Panc1 (cell line): ENCODE measurements around the gene KIRREL3. TPM values are rescaled to one million over a fixed set of nuclear protein-coding genes. Genes with fewer than 3 reads are reported as not detected.

Experiments used
- ATAC-seq: fragments of 200-7000 bp; cut with Tn5 transposase; 2 replicates; pipeline ENCODE4 v1.9.1; 2020; ENCODE audit warnings: mild to moderate bottlenecking, moderate library complexity
- BruUV-seq: library from RNA; stranded (reverse); fragments of 400-500 nt; replicated peaks from 2 replicates; lab custom pipeline; 2021; lab: Mats Ljungman, UMichigan
- CTCF ChIA-PET: fragments of 300-600 bp; sonication (Branson Sonifier 250); formaldehyde crosslinking; loops from one replicate; lab custom pipeline; 2022; ENCODE audit warnings: antibody characterized with exemption; lab: Charles Lee
- POLR2A ChIA-PET: fragments of 300-600 bp; sonication (Branson Sonifier 250); formaldehyde crosslinking; loops from one replicate; lab custom pipeline; 2022; ENCODE audit warnings: antibody characterized with exemption; lab: Charles Lee
- DNase-seq: peaks from one replicate; pipeline ENCODE4 v3.0.0-alpha.2; 2010; ENCODE audit warnings: low read depth, low spot score
- H3K27ac ChIP-seq: 2 replicates; pipeline ENCODE4 v1.5.1; 2011; ENCODE audit warnings: mild to moderate bottlenecking, low read length, inconsistent platforms
- H3K27me3 ChIP-seq: fragments of 200-500 bp; sonication (Bioruptor generic); 2 replicates; pipeline ENCODE4 v1.6.0; 2014; ENCODE audit warnings: low read length, inconsistent platforms; ENCODE audit not compliant: control insufficient read depth, insufficient read depth
- H3K36me3 ChIP-seq: fragments of 200-500 bp; sonication (Bioruptor generic); 2 replicates; pipeline ENCODE4 v1.5.1; 2014; ENCODE audit warnings: inconsistent platforms, mild to moderate bottlenecking, low read length, moderate library complexity; ENCODE audit not compliant: control insufficient read depth, insufficient read depth
- H3K4me1 ChIP-seq: 2 replicates; pipeline ENCODE4 v1.5.1; 2011; ENCODE audit warnings: inconsistent platforms, mild to moderate bottlenecking, low read length, moderate library complexity; ENCODE audit not compliant: control insufficient read depth, insufficient read depth
- H3K4me3 ChIP-seq, 2 experiments: 2 replicates each; pipeline ENCODE4 v1.5.1; 2011 to 2012; ENCODE audit warnings: low read depth in 2 of 2, low read length in 2 of 2, mild to moderate bottlenecking in 2 of 2, inconsistent platforms in 1 of 2, moderate library complexity in 1 of 2
- H3K9me3 ChIP-seq: fragments of 200-500 bp; sonication (Bioruptor generic); 2 replicates; pipeline ENCODE4 v1.5.1; 2014; ENCODE audit warnings: low read depth, mild to moderate bottlenecking, inconsistent platforms, low read length, moderate library complexity; ENCODE audit not compliant: control insufficient read depth, insufficient read depth
- POLR2AphosphoS5 ChIP-seq: IDR thresholded peaks from 2 replicates; pipeline ENCODE4 v1.6.1; 2012; ENCODE audit warnings: mild to moderate bottlenecking, low read depth, low read length, moderate library complexity
- SIN3A ChIP-seq: IDR thresholded peaks from 2 replicates; pipeline ENCODE4 v1.6.1; 2012; ENCODE audit warnings: low read depth, mild to moderate bottlenecking, low read length, moderate library complexity, borderline replicate concordance; ENCODE audit not compliant: insufficient read depth
- TCF7L2 ChIP-seq: IDR thresholded peaks from 2 replicates; pipeline ENCODE4 v1.6.1; 2011; ENCODE audit warnings: mild to moderate bottlenecking, low read depth, low read length, inconsistent platforms
- in situ Hi-C: cut with HindIII; loops from 2 replicates; pipeline ENCODE4 v1.10.0; 2016; ENCODE audit warnings: low sequenced_read_pairs, low pct_unique_long_range_greater_than_20kb
- intact Hi-C: fragments of 100-400 bp; cut with micrococcal nuclease; formaldehyde crosslinking; loops from one replicate; pipeline ENCODE4 v1.10.0; 2022; ENCODE audit not compliant: unreplicated experiment
- total RNA-seq: library from RNA; stranded (reverse); gene quantifications from one replicate; pipeline ENCODE4 v1.2.1, GENCODE V29; 2021; ENCODE audit not compliant: unreplicated experiment
- TF ChIP-seq, protein P1 (sequence below): fragments of 450-650 bp; IDR thresholded peaks from 2 replicates; pipeline ENCODE4 v1.5.1; 2017; ENCODE audit warnings: mild to moderate bottlenecking
- TF ChIP-seq, protein P2 (sequence below), 2 experiments: IDR thresholded peaks; 2 replicates each; pipeline ENCODE4 v1.6.1; 2011 to 2012; ENCODE audit warnings: low read depth in 2 of 2, control low read depth in 1 of 2, low read length in 1 of 2, mild to moderate bottlenecking in 1 of 2, moderate library complexity in 1 of 2; ENCODE audit not compliant: insufficient read depth in 1 of 2

KIRREL3 gene
- total RNA-seq, 1 experiment from 2014 or later, result 0.36 TPM

DNA sequence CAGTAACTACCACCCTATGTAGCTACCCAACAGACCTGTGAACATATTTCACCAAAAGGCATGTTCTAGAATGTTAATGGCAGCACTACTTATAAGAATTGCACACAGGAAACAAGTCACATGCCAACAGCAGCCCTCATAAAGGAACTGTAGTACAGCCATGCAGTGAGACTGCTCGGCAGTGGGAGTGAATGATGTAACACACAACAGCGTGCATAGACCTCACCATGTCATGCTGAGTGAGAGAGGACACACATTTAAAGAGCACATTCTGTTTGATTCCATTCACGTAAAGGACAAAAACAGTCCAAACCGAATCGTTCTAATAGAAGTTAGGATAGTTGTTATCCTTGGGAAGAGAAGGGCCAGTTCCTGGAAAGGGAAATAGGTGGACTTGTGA is 27.2 kb upstream of the KIRREL3 start:
- in situ Hi-C loops, result no loop called here
- Histone ChIP-seq H3K4me3 (no peak overlapping the region), H3K36me3 (no peaks in the 10 kb centered on the region), H3K9me3 (no peaks in the 10 kb centered on the region), H3K27me3 (peaks cover 4% of the 10 kb centered on the region; the same call in 1 of the 2 replicates), H3K27ac (no peak overlapping the region), H3K4me1 (no peaks in the 10 kb centered on the region)
- ChIA-PET POLR2A (no interaction called here), CTCF (no interaction called here)
- BruUV-seq, result no TSS peak
- intact Hi-C loops, result no loop called here
- DNase-seq, result no peak
- no peak for ATAC-seq
- TF ChIP-seq POLR2AphosphoS5 (no peak), SIN3A (no peak), TCF7L2 (no peak)
- TF ChIP-seq, protein P1, sequence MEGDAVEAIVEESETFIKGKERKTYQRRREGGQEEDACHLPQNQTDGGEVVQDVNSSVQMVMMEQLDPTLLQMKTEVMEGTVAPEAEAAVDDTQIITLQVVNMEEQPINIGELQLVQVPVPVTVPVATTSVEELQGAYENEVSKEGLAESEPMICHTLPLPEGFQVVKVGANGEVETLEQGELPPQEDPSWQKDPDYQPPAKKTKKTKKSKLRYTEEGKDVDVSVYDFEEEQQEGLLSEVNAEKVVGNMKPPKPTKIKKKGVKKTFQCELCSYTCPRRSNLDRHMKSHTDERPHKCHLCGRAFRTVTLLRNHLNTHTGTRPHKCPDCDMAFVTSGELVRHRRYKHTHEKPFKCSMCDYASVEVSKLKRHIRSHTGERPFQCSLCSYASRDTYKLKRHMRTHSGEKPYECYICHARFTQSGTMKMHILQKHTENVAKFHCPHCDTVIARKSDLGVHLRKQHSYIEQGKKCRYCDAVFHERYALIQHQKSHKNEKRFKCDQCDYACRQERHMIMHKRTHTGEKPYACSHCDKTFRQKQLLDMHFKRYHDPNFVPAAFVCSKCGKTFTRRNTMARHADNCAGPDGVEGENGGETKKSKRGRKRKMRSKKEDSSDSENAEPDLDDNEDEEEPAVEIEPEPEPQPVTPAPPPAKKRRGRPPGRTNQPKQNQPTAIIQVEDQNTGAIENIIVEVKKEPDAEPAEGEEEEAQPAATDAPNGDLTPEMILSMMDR, result no peak
- TF ChIP-seq, protein P2, sequence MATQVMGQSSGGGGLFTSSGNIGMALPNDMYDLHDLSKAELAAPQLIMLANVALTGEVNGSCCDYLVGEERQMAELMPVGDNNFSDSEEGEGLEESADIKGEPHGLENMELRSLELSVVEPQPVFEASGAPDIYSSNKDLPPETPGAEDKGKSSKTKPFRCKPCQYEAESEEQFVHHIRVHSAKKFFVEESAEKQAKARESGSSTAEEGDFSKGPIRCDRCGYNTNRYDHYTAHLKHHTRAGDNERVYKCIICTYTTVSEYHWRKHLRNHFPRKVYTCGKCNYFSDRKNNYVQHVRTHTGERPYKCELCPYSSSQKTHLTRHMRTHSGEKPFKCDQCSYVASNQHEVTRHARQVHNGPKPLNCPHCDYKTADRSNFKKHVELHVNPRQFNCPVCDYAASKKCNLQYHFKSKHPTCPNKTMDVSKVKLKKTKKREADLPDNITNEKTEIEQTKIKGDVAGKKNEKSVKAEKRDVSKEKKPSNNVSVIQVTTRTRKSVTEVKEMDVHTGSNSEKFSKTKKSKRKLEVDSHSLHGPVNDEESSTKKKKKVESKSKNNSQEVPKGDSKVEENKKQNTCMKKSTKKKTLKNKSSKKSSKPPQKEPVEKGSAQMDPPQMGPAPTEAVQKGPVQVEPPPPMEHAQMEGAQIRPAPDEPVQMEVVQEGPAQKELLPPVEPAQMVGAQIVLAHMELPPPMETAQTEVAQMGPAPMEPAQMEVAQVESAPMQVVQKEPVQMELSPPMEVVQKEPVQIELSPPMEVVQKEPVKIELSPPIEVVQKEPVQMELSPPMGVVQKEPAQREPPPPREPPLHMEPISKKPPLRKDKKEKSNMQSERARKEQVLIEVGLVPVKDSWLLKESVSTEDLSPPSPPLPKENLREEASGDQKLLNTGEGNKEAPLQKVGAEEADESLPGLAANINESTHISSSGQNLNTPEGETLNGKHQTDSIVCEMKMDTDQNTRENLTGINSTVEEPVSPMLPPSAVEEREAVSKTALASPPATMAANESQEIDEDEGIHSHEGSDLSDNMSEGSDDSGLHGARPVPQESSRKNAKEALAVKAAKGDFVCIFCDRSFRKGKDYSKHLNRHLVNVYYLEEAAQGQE (IDR thresholded peaks at IDR 0.05; ENCODE audit: insufficient read depth in 1 of 2, low read depth in 2 of 2, low read length in 1 of 2), result no peak

DNA sequence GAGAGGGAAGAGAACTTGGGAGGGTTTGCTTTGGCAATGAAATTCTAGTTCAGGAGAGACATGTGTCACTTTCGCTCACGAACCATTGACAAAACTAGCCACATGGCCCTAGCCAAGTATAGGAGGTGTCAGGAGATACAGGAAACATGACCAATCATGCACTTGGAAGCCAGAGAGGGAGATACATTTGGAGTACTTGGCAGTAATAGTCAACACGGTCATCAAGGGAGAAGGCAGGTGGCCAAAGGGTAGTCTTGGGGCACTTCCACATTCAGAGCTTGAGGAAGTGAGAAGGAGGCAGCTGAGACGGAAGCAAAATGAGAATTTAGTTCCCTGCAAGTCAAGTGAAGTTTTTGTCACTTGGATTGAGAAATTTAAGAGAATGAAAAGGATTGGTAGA is 26.4 kb upstream of the KIRREL3 start:
- H3K27me3 ChIP-seq, result peaks cover 4% of the 10 kb centered on the region; the same call in 1 of the 2 replicates
- intact Hi-C loops (no loop called here), in situ Hi-C loops (no loop called here)
- TF ChIP-seq POLR2AphosphoS5 (no peak), TCF7L2 (no peak), SIN3A (no peak)
- TF ChIP-seq, protein P2 (IDR thresholded peaks at IDR 0.05; ENCODE audit: insufficient read depth in 1 of 2, low read depth in 2 of 2, low read length in 1 of 2), result no peak
- TF ChIP-seq, protein P1, result no peak
- no peak overlapping the region for H3K4me3 ChIP-seq
- ATAC-seq (no peak), DNase-seq (no peak)
- BruUV-seq, result no TSS peak
- ChIA-PET POLR2A (no interaction called here), CTCF (no interaction called here)
- H3K9me3 ChIP-seq, result no peaks in the 10 kb centered on the region
- no peaks in the 10 kb centered on the region for H3K36me3 ChIP-seq
- H3K4me1 ChIP-seq, result no peaks in the 10 kb centered on the region
- H3K27ac ChIP-seq, result no peak overlapping the region
